Choroid plexus epithelial cell (primary cell): Measurements from ENCODE around the gene PSME1.

Experiments used
- DNase-seq: peaks from one replicate; pipeline ENCODE4 v3.0.0-alpha.2; 2010; ENCODE audit warnings: low read depth
- H3K4me3 ChIP-seq: 2 replicates; pipeline ENCODE4 v1.5.1; 2011; ENCODE audit warnings: low read depth, mild to moderate bottlenecking, control low read depth, low read length, moderate library complexity
- TF ChIP-seq, protein P1 (sequence below): conservative IDR thresholded peaks from 2 replicates; pipeline ENCODE4 v1.5.1; 2011; ENCODE audit warnings: low read depth, mild to moderate bottlenecking, control low read depth, inconsistent platforms, low read length, moderate library complexity

PSME1 gene

GRCh38 chr14:24130380-24130716, 5.6 kb upstream of the PSME1 start, which contains the start of gene FITM1:
TSS of gene FITM1 (plus strand) at chr14:24130659. CDS start at chr14:24131564, 905 bp downstream.
- H3K4me3 ChIP-seq, result no peak within 1 kb of the TSS
- TF ChIP-seq, protein P1, sequence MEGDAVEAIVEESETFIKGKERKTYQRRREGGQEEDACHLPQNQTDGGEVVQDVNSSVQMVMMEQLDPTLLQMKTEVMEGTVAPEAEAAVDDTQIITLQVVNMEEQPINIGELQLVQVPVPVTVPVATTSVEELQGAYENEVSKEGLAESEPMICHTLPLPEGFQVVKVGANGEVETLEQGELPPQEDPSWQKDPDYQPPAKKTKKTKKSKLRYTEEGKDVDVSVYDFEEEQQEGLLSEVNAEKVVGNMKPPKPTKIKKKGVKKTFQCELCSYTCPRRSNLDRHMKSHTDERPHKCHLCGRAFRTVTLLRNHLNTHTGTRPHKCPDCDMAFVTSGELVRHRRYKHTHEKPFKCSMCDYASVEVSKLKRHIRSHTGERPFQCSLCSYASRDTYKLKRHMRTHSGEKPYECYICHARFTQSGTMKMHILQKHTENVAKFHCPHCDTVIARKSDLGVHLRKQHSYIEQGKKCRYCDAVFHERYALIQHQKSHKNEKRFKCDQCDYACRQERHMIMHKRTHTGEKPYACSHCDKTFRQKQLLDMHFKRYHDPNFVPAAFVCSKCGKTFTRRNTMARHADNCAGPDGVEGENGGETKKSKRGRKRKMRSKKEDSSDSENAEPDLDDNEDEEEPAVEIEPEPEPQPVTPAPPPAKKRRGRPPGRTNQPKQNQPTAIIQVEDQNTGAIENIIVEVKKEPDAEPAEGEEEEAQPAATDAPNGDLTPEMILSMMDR, result no peak
- DNase-seq, result no peak

GRCh38 chr14:24130717-24131548, 5.1 kb upstream of the PSME1 start:
- DNase-seq, result no peak
- TF ChIP-seq, protein P1, result no peak
- H3K4me3 ChIP-seq, result no peak overlapping the region

DNA sequence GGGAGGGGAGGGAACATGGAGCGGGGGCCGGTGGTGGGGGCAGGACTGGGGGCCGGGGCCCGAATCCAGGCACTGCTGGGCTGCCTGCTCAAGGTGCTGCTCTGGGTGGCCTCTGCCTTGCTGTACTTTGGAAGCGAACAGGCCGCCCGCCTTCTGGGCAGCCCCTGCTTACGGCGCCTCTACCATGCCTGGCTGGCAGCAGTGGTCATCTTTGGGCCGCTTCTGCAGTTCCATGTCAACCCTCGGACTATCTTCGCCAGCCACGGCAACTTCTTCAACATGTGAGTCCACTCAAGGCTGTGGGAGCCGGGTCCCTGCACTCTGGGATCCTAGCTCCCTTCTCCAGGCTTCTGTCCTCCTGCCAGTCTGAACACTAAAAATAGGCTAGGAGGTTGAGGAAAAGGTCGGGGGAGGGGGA, 4.4 kb upstream of the PSME1 start:
- TF ChIP-seq, protein P1, result no peak
- no peak overlapping the region for H3K4me3 ChIP-seq
- DNase-seq, result no peak

GRCh38 chr14:24132061-24132685, 3.8 kb upstream of the PSME1 start:
- TF ChIP-seq, protein P1, result no peak
- no peak overlapping the region for H3K4me3 ChIP-seq
- DNase-seq, result no peak

DNA sequence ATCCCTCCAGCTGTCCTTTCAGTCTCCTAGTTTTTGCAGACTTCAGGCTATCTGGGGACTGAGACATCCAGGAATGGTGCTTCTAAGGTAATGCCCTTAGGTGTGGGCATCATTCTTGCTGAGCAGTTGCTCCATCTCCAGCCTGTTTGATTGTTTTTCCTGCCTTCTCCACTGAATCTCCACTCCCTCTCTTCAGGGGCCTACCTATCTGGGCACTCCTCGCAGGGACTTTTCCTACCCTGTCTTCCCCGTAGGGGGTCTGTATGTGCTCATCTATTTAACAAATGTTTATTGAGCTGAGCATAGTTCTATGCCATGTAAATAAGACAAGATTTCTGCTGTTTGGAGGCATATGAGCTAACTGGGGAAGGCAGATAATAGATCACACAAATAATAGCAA, 3.0 kb upstream of the PSME1 start:
- TF ChIP-seq, protein P1, result no peak
- no peak overlapping the region for H3K4me3 ChIP-seq
- no peak for DNase-seq

GRCh38 chr14:24133735-24134134, 2.3 kb upstream of the PSME1 start:
- TF ChIP-seq, protein P1, result no peak
- no peak for DNase-seq
- H3K4me3 ChIP-seq, result no peak overlapping the region

GRCh38 chr14:24135584-24135833, 485 bp upstream of the PSME1 start:
- DNase-seq, result no peak
- TF ChIP-seq, protein P1, result no peak
- H3K4me3 ChIP-seq, result peak overlapping the region; percentile 96
